ENCODE data around the gene VPS50.
A peak's percentile ranks its signal among the peaks of the same experiment; 100 is the strongest.

VPS50 gene, protein sequence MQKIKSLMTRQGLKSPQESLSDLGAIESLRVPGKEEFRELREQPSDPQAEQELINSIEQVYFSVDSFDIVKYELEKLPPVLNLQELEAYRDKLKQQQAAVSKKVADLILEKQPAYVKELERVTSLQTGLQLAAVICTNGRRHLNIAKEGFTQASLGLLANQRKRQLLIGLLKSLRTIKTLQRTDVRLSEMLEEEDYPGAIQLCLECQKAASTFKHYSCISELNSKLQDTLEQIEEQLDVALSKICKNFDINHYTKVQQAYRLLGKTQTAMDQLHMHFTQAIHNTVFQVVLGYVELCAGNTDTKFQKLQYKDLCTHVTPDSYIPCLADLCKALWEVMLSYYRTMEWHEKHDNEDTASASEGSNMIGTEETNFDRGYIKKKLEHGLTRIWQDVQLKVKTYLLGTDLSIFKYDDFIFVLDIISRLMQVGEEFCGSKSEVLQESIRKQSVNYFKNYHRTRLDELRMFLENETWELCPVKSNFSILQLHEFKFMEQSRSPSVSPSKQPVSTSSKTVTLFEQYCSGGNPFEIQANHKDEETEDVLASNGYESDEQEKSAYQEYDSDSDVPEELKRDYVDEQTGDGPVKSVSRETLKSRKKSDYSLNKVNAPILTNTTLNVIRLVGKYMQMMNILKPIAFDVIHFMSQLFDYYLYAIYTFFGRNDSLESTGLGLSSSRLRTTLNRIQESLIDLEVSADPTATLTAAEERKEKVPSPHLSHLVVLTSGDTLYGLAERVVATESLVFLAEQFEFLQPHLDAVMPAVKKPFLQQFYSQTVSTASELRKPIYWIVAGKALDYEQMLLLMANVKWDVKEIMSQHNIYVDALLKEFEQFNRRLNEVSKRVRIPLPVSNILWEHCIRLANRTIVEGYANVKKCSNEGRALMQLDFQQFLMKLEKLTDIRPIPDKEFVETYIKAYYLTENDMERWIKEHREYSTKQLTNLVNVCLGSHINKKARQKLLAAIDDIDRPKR

DNA sequence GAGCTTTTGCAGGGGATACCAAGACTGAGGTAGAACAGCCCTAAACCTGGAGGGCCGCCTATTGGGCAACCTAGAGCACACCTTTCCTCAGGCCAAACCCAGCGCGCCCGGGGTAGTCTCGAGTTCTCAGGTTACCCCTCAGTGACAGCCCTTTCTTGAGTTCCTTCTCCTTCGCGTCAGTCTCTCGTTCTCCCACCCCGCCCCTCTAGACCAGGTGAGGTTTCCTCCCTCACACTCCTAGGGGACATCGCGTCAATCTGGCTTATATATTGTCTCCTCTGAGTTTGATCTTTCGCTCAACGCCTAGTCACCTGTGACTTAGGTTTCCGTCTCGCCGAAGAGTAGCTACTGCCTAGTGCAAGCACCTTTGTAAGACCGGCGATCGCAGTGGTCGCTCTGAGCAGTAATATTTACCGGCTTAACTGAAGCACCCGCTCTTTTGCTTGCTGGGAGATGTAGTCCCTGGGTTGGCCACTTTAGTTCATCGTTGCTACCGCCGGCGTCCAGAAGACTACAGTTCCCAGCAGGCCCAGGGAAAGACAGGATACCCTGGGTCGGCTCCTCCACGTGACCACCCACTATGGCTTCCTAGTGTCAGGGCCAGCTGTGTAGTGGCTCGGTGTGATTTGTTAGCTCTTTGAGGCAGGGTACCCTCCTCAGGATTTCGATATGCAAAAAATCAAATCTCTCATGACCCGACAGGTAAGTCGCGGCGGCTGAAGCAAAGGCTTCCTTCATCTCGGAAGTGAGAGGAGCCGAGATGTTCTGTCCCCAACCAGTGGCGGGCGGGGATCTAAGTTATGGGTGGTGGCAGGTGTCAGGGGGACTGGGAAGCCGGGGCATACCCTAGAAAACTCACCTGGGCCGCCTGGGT is at the start of gene VPS50:
TSS of gene VPS50 (plus strand) at position 568 of the 874 bp plus-strand sequence. CDS start at position 670, 102 bp downstream.
- peak; percentile 87 for DNase-seq

DNA sequence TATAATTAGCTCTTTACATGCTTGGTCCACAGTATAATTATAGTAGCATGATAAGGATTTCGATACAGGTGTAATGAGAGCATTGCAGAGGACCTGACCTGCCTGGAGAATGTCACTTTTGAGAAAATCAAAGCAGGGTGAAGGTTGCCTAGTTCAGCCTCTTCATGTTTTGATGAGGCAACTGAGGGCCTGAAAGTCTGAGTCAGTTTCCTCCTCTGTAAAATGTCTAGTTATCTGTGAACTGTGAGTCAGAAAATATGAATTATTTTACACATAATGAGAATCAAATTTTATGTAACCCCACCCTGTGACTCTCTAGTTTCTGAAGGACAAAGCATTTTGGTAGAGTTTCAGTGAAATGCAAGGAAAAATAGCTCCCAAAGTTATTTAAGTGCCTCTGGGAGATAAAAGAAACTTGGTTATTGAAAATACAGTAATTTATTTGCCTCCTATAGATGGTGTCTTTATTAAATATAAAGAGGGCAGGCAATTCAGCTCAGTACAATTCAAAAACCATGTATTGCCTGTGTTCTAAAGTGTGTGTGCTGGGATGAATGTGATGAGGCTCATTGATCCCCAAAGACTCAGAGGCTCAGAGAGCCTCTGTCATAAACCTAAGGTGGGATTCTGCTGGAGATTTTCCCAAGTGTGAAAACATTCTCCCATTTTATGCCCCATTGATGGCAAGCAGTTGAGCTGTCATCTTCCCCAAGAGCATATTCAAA is 46.7 kb upstream of the VPS50 start:
- no peak for DNase-seq

DNA sequence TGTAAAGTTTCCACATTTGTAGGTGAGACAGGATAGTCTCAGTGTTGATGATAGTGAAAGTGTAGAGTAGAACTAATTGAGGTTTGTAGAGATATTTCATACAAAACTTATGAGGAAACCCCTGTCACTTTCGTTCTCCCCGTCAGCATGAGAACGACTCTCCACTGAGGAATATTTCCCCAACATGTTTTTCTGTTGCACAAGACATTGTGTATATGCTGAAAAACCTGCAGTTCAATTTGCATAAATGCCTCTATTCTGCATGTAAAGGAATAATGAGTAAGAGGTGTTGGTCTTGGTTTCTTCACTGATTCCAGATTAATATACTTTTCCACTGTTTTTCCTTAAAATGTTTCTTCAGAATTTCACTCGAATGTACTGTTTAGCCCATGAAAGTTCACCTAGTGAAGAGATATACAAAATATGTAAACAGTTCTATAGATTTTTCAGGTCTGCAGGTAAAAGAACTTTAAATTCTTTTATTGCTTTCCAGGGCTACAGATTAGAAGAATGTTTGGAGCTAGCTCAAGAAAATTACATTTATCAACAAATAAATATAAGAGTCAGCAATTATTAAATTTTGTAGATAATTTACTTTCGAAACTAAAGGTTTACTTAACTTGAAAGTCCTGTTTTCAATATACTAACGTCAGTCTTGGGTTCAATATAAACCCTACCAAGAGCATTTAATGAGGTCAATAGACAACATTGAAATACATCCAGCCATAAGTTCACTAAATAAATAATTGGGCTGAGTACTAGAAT is 43.1 kb upstream of the VPS50 start:
- no peak for DNase-seq

DNA sequence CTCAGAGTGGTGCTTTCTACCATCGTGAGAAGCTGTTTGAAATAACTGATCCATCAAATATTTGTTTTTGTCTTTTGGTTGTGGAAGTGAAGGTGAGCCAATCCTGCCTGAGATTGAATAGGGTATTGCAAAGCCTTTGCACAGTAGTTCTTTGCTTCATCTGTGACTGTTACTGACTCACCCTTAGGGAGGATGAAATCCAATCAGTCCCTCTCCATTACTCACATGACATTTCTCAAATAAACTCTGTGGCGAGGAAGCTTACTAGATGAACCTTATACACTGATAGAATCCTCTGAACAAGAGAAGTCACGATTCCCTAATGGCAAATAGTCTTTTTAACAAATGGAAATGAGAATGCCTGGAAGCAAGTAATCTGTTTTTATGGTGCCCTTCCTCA is 37.8 kb upstream of the VPS50 start:
- DNase-seq, result no peak

DNA sequence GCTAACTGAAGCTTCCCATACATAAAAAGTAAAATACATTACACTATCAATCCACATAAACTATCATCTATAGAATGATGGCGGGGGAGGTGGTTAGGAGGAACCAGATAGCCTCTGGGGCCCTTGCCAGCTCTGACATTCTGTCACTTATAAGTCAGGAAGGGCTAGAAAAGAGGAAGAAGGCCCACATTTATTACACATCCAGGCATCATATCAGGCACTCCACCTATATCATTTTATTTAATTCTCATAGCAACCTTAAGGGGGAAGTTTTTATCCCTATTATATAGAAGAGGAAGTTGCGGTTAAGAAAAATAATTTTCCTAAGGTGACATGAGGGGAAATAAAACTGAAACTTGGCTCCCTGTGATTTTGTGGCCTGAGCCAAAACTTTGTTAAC is 35.8 kb upstream of the VPS50 start:
- no peak for DNase-seq

DNA sequence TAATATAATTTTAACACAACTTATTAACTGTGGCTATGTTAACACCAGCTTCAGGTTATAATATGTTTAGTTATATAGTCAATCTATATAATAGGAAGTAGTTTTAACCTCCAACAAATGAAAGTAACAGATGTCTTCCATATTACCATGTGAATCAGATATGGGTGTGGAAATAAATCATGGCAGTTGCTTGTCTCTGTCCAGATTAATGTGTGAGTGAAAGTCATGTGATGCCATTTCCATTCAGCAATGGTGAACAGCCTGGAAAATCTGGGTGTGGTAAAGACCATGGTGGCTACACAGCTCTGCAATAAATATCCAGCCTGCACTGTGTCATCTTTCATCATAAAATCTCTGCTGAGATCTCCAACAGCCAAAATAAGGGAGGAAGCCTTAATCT is 33.7 kb upstream of the VPS50 start:
- no peak for DNase-seq

DNA sequence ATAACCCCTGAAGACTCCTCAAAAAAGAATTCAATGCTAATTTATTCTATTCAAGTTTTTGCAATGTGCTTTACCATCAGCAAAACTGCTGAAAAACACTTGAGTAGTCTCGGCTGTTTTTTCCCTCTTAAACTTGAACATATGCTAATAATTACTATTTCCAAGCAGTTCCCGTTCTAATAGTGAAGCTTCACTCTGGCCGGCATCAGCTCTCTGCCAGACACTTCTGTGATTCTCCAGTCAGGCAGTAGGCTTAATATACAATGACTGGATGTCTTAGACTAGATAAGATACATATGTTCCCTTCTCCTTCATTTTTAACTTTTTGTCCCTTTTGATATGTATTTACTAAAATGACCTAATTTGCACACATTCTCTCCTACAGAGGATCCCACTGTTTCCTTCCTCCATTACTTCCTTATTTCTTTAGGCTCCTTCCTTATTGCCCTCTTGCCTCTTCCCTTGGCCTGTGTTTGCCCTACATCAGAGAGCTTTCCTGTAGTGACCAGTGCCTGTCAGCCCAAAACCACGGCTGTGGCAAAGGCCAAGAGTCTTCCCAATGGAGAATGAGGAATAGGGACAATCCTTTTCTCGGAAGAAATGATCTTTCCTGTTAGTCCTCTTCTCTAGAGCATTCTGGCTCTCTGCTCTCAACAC is 29.4 kb upstream of the VPS50 start:
- DNase-seq, result no peak

DNA sequence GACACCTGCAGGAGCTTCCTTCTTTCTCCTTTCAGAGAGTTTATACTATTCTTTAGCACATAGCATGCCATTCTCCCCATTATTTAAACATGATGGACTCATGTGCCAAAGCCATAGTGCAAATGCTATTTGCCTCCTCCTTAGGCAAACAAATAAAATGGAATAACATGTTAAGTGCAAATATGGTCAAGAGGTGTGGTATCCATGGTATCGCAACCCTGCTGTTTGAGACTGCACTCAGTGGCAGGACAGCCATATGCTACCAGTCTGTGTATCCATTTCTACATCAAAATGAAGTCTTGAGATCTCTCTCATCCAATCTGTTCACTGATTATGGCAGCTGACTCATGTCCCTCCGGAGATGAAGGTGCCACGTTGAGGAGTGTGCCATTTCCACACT is 28.7 kb upstream of the VPS50 start:
- DNase-seq, result no peak

DNA sequence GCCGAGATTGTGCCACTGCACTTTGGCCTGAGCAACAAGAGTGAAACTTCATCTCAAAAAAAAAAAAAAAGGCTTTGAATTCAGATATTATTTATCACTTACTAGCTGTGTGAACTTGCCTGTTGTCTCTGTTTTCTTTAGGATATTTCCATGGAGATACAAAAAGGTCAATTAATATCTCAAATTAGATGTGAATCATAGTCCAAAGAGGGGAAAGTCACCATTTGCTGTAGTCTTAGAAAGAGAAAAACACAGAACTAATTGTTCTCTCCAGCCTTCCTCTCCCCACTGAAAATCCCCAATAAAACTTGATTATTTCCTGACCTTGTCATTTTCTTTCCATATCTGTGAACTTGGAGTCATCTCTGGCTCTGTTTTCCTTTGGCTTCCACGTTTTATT is 27.1 kb upstream of the VPS50 start:
- no peak for DNase-seq

DNA sequence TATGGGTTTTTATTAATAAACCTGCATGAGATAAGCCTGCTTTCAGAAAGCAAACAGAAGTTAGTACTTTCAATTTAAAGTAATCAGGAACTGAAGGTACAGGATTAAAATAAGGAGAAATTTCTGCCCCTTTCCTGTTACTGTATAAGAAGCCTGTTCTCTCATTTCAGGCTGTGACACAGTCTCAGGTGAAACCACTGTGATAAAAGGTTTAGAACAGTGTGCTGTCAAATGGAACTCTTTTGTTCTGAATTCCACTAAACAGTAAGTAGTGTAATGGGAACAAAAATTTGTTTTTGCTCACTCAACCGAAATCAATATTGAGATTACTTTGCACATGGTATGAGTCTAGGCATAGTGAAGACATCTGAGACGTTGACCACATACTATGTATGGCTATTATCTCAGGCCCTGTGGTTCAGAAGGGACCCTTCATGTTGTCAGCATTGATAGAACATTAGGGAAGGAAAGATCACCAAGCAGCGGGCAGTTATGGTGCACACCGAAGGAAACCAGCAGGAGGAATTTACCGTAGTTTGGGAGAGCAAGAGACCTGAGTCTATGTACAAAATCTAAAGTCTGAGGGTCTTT is 20.8 kb upstream of the VPS50 start:
- DNase-seq, result no peak

DNA sequence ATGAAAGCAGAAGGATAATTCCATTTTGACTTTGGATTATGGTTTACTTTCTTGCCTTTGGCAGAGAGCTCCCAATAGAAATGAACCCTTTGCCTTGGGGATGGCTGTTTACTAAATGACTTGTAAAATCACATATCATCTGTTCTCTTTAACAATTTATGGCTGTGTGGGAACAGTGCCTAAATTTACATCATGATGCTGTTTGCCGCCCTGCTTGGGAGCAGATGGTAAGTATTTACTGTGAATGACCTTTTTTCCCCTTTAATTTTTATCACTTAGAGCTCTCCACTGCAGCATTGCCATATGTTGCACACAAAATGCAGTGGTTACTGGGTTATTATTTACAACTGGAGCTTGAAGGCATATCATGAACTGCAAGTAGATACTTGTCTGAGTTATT is 19.3 kb upstream of the VPS50 start:
- no peak for DNase-seq

DNA sequence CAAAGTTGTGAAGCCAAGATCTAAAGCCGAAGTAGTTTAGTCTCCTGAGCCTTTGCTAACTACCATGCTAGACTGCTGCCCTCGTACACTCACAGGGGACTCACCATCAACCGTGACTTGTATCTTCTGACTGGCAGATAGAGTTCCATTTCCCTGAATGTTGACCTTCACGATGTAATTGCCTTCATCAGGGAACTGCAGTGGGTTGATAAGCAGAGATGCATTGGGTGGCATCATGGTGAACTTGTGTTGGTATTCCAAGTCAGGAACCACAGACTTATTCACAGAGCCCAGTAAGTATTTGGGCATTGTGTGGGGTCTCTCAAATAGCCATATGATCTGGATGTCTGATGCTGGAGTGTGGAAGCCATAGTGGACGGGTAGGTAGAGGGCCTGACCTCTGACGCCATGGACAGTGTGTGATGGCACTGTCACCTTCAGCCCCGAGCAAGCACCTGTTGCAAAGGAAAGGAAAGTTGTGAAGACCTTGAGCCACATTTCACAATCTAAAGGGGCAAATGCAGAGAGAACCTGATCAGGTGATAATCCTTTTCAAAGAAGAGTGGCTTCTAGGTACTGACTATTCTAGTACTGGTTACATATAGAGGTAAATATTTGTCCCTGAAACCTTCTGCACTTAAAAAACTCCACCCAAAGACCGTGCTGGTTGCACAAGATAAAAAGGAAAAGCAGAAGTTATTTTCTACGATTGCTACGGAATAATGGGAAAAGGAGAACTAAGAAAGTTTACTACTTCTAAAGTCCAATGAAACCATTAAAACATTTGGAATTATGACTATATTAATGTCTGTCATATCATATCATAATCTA is 13.0 kb upstream of the VPS50 start:
- DNase-seq, result no peak

DNA sequence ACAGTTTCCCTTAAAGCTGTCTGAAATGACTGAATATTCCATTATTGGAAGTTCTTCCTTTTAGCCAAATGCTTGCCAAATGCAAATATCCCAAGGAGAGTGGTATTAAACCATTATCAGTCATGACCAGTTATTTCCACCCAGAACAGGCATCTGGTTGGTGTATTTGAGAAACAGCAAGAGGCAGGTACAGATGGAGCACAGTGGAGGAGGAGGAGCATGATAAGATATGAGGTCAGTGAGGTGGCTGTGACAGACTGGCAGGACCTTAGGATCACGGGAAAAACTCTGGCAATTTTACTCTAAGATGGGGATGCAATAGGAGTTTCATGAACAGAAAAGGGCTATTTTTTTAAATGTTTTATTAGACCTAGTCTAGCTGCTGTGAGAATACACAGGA is 12.3 kb upstream of the VPS50 start:
- no peak for DNase-seq

DNA sequence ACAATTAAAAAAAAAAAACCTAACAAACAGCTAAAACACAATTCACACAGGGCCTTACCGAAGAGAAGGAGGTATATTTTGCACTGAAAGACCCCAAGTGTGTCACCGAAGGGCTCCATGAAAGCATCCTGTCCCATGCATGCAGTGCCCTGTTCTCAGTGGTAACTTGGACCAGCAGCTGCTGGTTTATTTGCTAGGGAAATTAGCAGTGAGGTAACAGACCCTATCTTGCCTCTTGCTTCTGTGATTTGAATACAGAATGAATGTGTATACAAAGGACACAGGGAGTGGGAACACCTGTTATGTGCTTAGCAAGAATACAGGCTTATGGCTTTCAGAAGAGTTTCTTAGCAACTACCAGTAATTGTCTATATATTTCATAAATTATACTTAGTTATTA is 5.9 kb upstream of the VPS50 start, which contains the start of gene HEPACAM2:
TSS of gene HEPACAM2 (minus strand) at position 160 of the 400 bp plus-strand sequence.
- DNase-seq, result no peak

DNA sequence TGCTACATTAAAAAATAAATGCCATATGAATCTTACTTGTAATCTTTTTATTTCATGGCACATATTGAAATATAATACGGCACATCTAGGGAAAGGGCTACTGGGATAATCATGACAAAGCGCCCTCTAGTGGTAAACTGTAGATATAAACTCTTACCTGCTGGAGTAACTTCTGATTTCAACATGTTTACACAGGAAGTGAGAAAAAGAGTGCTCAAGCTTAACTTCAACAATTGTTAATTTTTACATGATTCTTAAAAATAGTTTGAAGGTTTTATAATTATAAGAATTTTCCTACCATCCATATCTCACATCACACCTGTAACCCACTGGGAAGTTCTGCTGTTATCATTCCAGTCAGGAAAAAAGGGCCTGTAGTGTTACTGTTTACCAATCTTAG is 3.9 kb upstream of the VPS50 start:
- DNase-seq, result no peak

DNA sequence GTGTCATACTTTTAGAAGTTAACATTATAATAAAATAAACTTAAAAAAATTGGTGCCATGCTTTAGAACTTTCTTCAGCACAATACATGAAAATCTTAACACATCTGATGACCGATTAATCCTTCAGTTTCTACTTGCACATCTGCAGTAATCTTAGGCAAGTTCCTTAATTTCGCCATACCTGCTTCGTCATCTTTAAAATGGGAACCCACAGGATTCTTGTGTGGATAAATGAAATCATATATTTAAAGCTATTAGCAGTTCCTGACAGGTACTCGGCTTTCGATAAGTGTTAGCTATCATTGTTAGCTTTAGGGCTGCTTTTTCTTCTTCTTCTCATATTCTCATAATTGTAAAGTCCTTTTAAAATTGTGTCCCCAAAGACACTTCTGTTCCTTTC is 907 bp upstream of the VPS50 start:
- DNase-seq, result no peak

DNA sequence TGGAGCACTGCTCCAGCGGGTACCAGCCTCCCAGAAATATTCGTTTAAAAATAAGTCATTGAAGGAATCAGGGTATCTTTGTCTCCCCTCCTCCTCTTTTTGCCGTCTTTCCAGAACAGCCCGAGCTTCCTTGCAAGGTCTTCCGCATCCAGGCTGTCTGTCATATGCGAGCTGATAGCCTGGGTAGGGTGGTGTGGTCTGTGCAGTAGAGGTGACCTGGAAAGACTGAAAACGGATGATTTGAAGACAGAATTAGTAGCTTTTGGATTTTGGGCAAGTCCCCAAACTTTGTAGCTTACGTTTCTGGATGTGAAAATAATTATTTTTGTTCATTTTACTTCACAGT is 480 bp downstream of the VPS50 start:
- DNase-seq, result no peak

DNA sequence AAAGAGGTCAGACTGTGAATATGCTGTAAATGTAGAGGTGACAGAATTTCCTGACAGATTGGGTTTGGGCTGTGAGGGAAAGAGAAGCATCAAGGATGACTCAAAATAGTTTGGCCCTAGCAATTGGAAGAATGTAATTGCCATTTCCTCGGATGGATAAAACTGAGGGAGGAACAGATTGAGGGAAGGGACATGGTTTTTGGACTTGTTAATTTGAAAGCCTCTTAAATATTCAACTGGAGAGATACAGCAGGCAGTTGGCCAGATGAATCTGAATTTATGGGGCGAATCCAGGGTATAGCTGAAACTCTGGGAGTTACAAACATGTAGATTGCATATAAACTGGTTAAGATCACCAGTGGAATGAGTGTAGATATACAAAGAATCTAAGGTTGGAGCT is 3.4 kb downstream of the VPS50 start:
- no peak for DNase-seq

DNA sequence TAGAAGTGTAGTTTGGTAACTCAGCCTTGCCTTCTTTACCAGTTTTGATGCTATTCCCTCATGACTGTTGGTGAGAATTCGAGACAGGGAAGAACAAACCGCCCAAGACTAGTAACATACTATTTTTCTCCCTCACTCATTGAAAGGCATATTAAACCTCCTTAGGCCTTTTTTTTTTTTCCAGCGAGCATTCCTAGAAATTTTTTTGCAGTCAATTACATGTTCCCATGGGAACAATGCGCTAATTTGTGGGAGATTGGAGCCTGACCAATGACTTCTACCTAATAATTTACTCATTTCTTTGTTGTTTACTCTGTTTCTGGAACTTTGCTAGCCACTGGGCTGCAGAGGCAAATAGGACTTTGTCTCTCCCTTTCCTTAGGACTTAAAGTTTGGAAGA is 6.0 kb downstream of the VPS50 start:
- no peak for DNase-seq

DNA sequence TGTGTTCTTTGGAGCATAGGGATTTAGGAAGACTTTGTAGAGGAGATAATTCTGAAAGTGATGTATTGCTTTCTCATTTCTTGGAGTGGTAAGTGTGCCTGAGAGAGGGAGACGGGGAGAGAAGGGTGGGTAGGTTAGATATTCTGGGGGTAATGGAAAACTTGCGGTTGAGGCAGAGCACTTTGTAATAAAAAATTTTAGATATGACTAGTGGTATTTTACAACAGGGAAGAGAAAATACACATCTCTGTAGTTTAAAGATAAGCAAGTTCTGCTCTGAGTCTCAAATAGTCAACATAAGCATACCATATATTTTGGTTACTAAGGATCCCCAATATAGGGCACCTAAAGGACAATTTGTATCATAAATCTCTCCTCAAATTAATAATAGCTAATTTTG is 6.6 kb downstream of the VPS50 start:
- DNase-seq, result no peak
